GM18861 (cell line): ENCODE measurements around the gene ACVR1.

Experiments
- ATAC-seq: cut with Tn5 transposase; IDR thresholded peaks from one replicate; pipeline ENCODE4 v1.9.1; 2021; ENCODE audit not compliant: unreplicated experiment

The ACVR1 gene

DNA sequence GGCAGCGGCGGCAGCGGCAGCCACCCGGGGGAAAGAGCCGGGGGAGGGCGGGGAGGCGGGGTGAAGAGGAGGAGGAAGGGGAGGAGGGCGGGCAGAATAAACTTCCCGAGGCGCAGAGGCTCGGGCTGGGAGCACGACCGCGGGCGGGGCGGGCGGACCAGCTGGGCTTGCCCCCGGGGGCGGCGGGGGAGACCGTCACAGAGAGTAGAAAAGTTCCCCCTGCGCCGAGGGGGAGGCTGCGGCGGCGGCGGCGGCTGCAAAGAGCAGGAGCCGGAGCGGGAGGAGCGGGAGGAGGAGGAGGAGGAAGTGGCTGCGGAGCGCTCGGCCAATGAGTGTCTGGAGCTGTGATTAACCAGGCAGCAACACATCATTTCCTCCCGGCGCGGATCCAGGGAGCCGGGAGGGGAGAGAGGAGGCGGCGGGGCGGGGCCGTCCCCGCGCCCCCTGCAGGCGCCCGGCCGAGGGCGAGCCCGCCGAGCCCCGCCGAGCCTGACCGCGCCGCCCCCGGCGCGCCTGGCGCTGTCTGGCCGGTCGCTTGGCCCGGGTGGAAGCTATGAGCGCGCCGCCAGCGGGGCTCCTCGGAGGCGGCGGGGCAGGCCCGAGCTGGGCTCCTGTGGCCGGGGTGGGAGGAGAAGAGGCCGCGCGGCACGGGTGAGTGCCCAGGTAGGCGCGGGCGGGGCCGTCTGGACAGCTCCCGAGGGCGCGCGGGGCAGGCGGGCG, at the start of gene ACVR1:
TSS of gene ACVR1 (minus strand) at position 265 of the 720 bp plus-strand sequence. CDS start 76,837 bp downstream, outside the sequence.
- peak; percentile 86 for ATAC-seq

- no peak for ATAC-seq
Measured at GRCh38 chr2:157925071-157925470, 48.9 kb upstream of the ACVR1 start.

DNA sequence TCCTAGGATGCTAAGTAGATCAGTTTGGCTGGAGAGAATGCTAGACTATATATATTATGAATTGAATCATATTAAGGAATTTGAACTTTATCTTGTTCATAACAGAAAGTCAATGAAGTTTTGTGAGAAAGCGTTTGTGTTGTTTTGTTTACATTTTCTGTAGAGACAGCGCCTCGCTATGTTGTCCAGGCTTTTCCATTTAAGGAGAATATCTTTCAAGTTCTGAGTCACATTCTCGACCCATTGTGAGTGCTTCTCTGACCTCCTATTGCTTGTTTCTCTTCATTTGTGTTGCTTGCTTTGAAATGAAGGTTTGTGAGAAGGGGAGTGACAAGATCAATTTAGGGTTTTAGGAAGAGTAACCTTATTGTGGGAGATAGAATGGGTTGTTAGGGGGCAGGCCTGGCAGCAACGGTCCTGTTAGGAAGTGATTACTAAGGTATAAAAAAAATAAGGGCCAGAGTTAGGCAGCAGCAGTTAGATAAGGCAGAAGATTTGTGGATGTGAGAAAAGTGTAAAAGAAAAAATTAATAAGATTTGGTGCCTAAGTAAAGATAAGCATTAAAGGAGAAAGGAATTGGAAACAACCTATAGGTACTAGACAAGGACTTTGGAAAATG, 47.6 kb upstream of the ACVR1 start:
- no peak for ATAC-seq

GRCh38 chr2:157922815-157923214, 46.7 kb upstream of the ACVR1 start:
- ATAC-seq, result no peak

GRCh38 chr2:157922336-157922735, 46.2 kb upstream of the ACVR1 start:
- ATAC-seq, result no peak

- no peak for ATAC-seq
Measured at GRCh38 chr2:157920736-157921135, 44.6 kb upstream of the ACVR1 start.

DNA sequence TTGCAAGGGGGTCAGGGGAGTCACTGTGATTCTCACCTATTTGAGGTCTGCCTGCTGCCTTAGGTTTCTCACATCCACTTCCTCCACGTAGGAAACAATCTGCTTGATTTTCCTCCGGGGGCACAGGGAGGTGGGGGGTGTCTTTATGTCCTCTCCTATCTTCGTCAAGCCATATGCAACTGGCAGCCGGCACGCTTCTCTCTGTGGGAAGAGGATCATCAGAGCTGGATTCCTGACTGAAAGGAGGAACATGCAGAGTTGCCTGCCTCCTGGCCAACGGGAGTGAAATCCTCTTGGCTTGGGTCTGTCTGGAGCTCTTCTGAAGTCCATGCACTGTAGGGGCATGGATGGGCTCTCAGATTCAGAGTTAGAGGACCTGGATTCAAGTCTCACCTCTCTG, 43.1 kb upstream of the ACVR1 start:
- ATAC-seq, result no peak

DNA sequence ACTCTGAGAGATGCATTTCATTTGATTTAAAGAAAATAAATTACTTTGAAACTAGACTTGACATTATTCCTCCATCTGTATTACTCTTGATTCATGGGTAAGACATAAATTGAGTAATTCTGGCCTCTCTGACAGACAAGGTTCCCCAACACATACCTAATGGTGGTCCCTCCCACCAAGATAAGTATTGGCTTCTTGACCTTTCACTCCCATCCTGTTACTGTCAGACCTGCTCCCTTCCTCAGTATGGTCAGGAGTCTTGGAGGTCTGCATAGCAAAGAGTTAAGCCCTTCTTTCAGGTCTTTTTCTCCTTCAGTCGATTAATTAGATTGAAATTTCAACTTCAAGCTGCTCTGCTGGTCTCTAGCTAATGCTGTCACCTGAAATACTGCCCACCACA, 42.2 kb upstream of the ACVR1 start:
- ATAC-seq, result no peak

- no peak for ATAC-seq
Measured at GRCh38 chr2:157911750-157912149, 35.6 kb upstream of the ACVR1 start.

- ATAC-seq, result no peak
Measured at GRCh38 chr2:157911246-157911645, 35.1 kb upstream of the ACVR1 start.

DNA sequence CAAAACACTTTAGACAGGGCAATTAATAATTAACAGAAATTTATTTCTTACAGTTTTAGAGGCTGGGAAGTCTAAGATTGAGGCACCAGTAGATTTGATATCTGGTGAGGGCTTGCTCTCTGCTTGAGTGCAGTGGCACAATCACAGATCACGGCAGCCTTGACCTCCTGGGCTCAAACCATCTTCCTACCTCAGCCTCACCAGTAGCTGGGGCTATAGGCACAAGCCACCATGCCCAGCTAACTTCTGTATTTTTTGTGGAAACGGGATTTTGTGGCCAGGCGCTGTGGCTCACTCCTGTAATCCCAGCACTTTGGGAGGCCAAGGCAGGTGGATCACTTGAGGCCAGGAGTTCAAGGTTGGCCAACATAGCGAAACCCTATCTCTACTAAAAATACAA, 29.0 kb upstream of the ACVR1 start:
- no peak for ATAC-seq

GRCh38 chr2:157903626-157904025, 27.5 kb upstream of the ACVR1 start:
- ATAC-seq, result no peak

DNA sequence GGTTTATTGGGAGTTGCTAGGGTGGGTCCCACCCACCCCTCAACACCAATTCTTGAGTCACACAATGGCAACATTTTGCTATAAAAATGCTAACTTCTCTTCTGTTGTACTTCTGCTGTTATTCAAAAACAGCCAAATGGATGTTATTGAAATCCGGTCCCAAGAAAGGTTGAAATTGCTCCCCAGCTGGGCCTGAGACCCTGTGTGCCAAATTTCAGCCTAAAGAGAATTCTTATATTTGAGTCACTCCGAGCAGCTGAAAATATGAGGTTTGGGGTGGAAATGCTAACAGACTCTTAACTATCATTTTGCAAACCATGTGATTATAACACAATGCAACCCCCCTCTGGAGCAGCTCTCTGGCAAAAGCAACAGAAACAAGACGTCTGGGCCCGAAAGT, 27.0 kb upstream of the ACVR1 start:
- ATAC-seq, result no peak

DNA sequence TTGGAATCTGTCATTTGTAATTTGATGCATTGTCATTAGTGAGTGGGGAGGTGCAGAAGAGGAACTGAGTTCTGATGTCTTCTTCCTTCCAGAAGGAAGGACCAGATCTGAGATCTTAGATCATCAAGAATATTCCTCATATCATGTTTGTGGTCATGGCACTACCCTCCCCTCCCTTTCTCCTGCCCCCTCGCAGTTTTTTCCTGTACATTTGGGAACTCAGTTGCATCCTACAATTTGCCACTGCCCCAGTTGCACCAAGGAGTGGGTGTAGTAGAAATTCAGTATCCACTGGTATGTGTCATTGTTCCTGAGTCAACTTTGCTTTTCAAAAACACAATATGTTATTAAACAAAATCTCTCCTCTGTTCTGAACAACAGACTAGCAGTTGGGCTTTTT, 26.6 kb upstream of the ACVR1 start:
- no peak for ATAC-seq

DNA sequence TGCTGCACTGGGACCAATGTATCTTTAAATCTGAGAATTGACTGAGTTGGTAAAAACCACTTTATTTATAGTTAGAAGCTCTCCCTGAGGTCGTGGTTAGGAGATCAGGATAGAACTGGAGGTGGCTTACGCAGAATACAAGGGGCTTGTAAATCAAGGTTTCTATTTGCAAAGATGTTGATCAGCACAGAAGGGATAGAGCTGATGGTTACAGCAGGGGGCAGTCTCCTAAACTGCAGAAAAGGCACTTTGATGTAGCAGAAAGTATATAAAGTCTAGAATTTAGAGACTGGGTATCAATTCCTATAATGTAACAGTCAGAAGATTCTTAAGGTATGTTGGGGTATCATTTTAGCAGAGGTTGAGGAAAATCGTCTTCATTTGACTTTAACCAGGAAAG, 25.2 kb upstream of the ACVR1 start:
- no peak for ATAC-seq

DNA sequence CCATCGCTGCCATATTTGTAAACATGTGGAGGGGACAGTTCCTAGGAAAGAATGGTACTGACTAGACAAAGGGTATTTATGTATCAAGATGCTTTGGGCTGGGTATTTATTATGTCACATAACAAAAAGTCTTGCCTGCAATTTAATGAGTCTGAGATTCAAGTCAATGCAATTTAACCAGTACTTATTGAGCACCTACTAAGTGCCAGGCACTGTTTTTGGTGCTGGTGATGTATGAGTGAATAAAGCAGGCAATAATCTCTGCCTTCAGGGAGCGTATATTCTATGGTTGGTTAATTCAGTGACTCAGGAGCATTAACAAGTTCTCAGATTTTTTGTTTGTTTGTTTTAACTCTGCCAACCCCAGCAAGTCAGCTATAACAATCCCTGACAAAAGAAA, 24.6 kb upstream of the ACVR1 start:
- no peak for ATAC-seq

DNA sequence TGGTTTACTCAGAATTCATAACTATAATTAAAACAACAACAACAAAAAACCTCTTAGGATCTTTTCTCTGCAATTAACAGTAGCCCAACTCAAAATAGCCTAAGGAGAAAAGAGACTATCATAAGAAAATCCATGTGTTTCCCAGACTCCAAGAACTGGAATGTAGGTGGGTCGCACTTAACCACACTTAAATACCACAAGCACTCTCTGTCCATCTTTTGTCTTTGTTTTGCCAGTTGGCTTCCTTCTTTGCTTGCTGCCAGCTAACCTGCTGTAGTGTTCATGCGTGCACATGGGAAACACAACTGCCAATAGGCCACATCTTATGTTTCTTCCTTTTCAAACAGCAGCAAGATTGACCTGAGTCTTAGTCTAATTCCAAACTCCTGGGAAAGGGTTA, 24.1 kb upstream of the ACVR1 start:
- ATAC-seq, result no peak

DNA sequence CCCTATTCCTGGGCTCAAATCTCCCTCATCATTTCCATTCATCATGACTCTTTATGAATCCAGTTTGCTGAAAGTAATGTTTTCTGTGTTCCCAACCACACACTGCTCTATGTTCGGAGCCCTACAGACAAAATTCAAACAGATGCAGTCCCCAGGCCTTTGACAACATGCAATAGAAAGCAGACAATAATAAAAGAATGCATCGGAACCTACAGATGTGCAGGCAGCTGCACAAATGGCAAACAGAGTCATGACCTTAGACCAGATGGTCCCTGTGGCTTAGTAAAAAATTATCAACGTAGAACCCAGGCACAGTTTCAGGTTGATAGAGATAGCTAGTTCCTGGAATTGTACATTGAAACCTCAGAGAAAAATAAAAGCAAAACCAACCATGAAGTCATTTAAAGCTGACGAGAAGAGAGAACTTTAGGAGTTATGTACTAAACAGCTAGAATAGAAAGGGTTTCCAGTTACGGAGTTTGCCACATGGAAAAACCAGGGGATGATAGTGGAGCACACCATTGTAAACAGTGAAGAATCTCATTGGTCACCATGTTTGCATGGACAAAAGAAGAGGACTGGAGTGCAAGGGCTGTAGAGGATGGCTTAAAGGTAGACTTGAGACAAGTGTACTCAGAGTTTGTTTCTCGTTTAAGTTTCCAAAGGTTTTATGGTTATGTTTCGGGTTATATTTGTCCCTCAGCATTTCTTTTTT, 23.2 kb upstream of the ACVR1 start:
- peak; percentile 78 for ATAC-seq

DNA sequence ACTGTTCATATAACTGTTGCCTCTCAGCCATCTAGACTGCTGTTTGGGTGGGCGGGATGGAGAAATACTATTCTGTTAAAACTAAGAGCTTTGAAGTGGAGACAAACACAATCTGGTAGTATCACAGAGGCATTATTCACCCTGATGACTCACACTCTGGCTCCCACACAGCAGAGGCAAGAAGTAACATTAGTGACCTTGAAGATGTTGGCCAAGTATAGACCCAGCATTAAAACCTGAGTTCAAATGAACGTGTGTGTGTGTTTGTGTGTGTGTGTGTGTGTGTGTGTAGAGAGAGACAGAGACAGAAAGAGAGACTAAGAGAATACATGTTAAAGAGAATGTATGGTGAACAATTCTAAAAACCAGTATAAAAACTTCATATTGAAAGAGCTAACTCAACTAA, 22.5 kb upstream of the ACVR1 start:
- no peak for ATAC-seq

GRCh38 chr2:157897106-157897971, 21.2 kb upstream of the ACVR1 start:
- peak; percentile 53 for ATAC-seq

DNA sequence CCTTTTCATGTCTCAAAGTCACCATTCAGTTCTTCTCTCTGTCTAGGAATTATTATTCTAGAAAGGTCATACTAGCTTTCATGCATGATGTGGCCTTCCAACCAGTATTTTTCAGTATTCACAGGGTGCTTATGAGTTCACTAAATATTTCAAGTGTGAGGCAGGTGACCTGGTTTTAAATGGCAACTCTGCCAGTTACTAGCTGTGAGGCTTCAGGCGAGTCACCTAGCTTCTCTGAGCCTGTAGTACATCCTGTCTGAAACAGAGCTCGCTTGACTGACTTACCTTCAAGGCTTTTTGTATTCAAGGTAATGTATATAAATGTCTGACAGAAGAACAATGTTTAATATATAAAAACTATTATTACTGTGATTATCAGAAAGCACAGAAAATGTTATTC, 19.4 kb upstream of the ACVR1 start:
- no peak for ATAC-seq
